CD4-positive, alpha-beta T cell (primary cell): ENCODE data around the gene SHISA7. TPM values are rescaled to one million over a fixed set of nuclear protein-coding genes. Genes with fewer than 3 reads are reported as not detected.

Experiments
- ATAC-seq: fragments of 200-7000 bp; cut with Tn5 transposase; one replicate; pipeline ENCODE4 v1.10.0; 2022; ENCODE audit warnings: mild to moderate bottlenecking; ENCODE audit not compliant: poor library complexity
- CTCF ChIA-PET: fragments of 350-600 bp; sonication (Branson Sonifier 250); formaldehyde crosslinking; loops from one replicate; lab custom pipeline; 2021; ENCODE audit warnings: antibody characterized with exemption, inconsistent platforms; lab: Charles Lee
- POLR2A ChIA-PET: fragments of 350-600 bp; sonication (Branson Sonifier 250); formaldehyde crosslinking; loops from one replicate; lab custom pipeline; 2021; ENCODE audit warnings: antibody characterized with exemption, inconsistent platforms; lab: Charles Lee
- DNase-seq, 14 experiments: peaks; one replicate each; pipeline ENCODE4 v3.0.0-alpha.2; 2013 to 2020; ENCODE audit warnings: mixed read lengths in 2 of 14
- H3K27ac ChIP-seq, 2 donors: one replicate each; pipeline versions ENCODE4 v1.5.1 to v1.7.0; 2013; ENCODE audit warnings: low read length in 2 of 2, low read depth in 1 of 2, mild to moderate bottlenecking in 1 of 2
- H3K27me3 ChIP-seq, 2 experiments: 1 replicate in 1 of 2; 2 replicates in 1 of 2; pipeline versions ENCODE4 v1.6.1 to v1.7.0; 2013; ENCODE audit warnings: low read length in 2 of 2, control low read depth in 1 of 2, mild to moderate bottlenecking in 1 of 2, moderate library complexity in 1 of 2; ENCODE audit not compliant: insufficient read depth in 2 of 2, control insufficient read depth in 1 of 2
- H3K36me3 ChIP-seq: one replicate; pipeline ENCODE4 v1.6.1; 2013; ENCODE audit warnings: low read length, control low read depth; ENCODE audit not compliant: insufficient read depth
- H3K4me1 ChIP-seq: one replicate; pipeline ENCODE4 v1.6.1; 2013; ENCODE audit warnings: low read length, control low read depth; ENCODE audit not compliant: insufficient read depth
- H3K4me3 ChIP-seq: one replicate; pipeline ENCODE4 v1.5.1; 2013; ENCODE audit warnings: mild to moderate bottlenecking, low read length, moderate library complexity
- H3K9me3 ChIP-seq, 2 experiments: 1 replicate in 1 of 2; 2 replicates in 1 of 2; pipeline versions ENCODE4 v1.6.1 to v1.7.0; 2013; ENCODE audit warnings: low read length in 2 of 2, mild to moderate bottlenecking in 2 of 2, control low read depth in 1 of 2, moderate library complexity in 1 of 2; ENCODE audit not compliant: control insufficient read depth in 1 of 2, insufficient read depth in 1 of 2
- H3K27ac Mint-ChIP-seq: one replicate; pipeline ENCODE4 v1.8.0; 2020; ENCODE audit warnings: mixed read lengths
- H3K27me3 Mint-ChIP-seq: one replicate; pipeline ENCODE4 v1.8.0; 2021; ENCODE audit warnings: mixed read lengths
- H3K36me3 Mint-ChIP-seq: one replicate; pipeline ENCODE4 v1.8.0; 2021; ENCODE audit warnings: low read depth, mixed read lengths
- H3K4me1 Mint-ChIP-seq: one replicate; pipeline ENCODE4 v1.8.0; 2021; ENCODE audit warnings: low read depth, mixed read lengths
- H3K4me3 Mint-ChIP-seq: one replicate; pipeline ENCODE4 v1.8.0; 2020; ENCODE audit warnings: mild to moderate bottlenecking, mixed read lengths
- H3K9me3 Mint-ChIP-seq: one replicate; pipeline ENCODE4 v1.8.0; 2020; ENCODE audit warnings: mixed read lengths
- CTCF ChIP-seq: fragments of 200-600 bp; IDR thresholded peaks from one replicate; pipeline ENCODE4 v1.8.0; 2022; ENCODE audit warnings: antibody characterized with exemption, mild to moderate bottlenecking
- intact Hi-C, 2 experiments: fragments of 100-400 bp; cut with DNase I in 1 of 2; cut with micrococcal nuclease in 1 of 2; formaldehyde crosslinking; loops; one replicate each; pipeline versions ENCODE4 v1.15.1 to v1.9.0; 2023 to 2025; cut with DNase I, micrococcal nuclease
- total RNA-seq, 174 experiments: library from RNA in 2 of 174; stranded (reverse) in 2 of 174; gene quantifications; one replicate each; pipeline ENCODE4 v1.2.3 and lab custom pipeline; 2021 to 2026

Gene SHISA7
- total RNA-seq, 2 experiments from 2014 or later, result not detected

DNA sequence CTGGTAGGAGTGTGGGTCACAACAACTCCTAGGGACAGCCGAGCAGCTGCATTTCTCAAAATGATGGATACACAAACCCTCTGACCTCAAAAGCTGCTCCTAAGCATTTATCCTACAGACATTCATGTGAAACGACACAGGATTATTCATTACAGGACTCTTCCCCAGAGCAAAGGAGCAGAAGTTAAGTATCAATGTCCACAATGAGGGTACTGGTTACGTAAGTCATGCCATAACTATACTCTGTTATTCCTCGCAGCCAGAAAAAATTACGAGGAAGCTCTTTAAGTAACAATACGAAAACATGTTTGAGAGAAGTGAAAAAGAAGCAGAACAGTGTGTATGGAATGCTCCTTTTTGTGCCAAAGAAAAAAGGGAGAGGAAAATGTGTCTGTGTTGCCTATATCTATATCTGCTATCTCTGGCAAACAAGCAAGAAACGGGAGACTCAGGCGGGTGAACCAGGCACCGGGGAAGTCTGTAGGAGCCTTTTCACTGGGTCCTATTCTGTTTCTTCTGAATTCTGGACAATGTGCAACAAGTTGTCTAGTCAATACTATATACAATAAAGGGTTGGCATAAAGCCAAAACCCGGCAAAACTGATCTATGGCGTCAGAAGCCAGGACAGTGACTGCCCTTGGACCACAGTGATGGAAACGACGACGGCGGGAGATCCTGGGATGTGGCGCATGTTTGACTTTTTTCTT is 17.0 kb upstream of the SHISA7 start:
- peak overlapping the region; percentile 55 for H3K27ac Mint-ChIP-seq
- no peaks in the 10 kb centered on the region for H3K27me3 Mint-ChIP-seq
- Histone ChIP-seq H3K4me1 (peaks cover 19% of the 10 kb centered on the region), H3K9me3 (no peaks in the 10 kb centered on the region), H3K4me3 (no peak overlapping the region), H3K27me3 (no peaks in the 10 kb centered on the region), H3K36me3 (no peaks in the 10 kb centered on the region), H3K27ac (no peak overlapping the region)
- CTCF ChIA-PET, result no interaction called here
- H3K36me3 Mint-ChIP-seq, result peaks cover 5% of the 10 kb centered on the region
- DNase-seq (no peak), ATAC-seq (no peak)
- intact Hi-C loops, result loop anchor here in 1 of 2 experiments (2.0 to 5.0 kb wide), 2 partner anchors 53 to 73 kb away; partner anchors contain the start of gene UBE2S
- peak overlapping the region; percentile 79 for H3K4me3 Mint-ChIP-seq
- no peaks in the 10 kb centered on the region for H3K9me3 Mint-ChIP-seq
- no peak for TF ChIP-seq CTCF
- peaks cover 17% of the 10 kb centered on the region for H3K4me1 Mint-ChIP-seq
- POLR2A ChIA-PET, result no interaction called here

GRCh38 chr19:55459551-55459949 is 16.4 kb upstream of the SHISA7 start:
- TF ChIP-seq CTCF, result no peak
- no peaks in the 10 kb centered on the region for H3K27me3 ChIP-seq
- no peak overlapping the region for H3K27ac Mint-ChIP-seq
- no peak for ATAC-seq
- peaks cover 17% of the 10 kb centered on the region for H3K4me1 Mint-ChIP-seq
- no peaks in the 10 kb centered on the region for H3K36me3 ChIP-seq
- no peak overlapping the region for H3K27ac ChIP-seq
- CTCF ChIA-PET, result interaction anchor here (1.6 kb wide), 1 partner anchor 45 kb away, joined by 4 read pairs; no protein-coding TSS in a partner anchor
- H3K9me3 ChIP-seq, result no peaks in the 10 kb centered on the region
- H3K4me1 ChIP-seq, result peaks cover 19% of the 10 kb centered on the region
- POLR2A ChIA-PET, result no interaction called here
- peaks cover 3% of the 10 kb centered on the region for H3K27me3 Mint-ChIP-seq
- H3K4me3 ChIP-seq, result no peak overlapping the region
- intact Hi-C loops, result no loop called here
- H3K9me3 Mint-ChIP-seq, result no peaks in the 10 kb centered on the region
- peak in 1 of 14 experiments; percentile 22 for DNase-seq
- H3K36me3 Mint-ChIP-seq, result peaks cover 5% of the 10 kb centered on the region
- no peak overlapping the region for H3K4me3 Mint-ChIP-seq

- ChIA-PET CTCF (interaction anchor here (1.6 kb wide), 1 partner anchor 46 kb away, joined by 4 read pairs; no protein-coding TSS in a partner anchor), POLR2A (no interaction called here)
- H3K4me3 Mint-ChIP-seq, result no peak overlapping the region
- DNase-seq (no peak), ATAC-seq (no peak)
- Histone ChIP-seq H3K4me3 (no peak overlapping the region), H3K36me3 (no peaks in the 10 kb centered on the region), H3K9me3 (peaks cover 0 to 2% of the 10 kb centered on the region in 2 experiments), H3K27ac (no peak overlapping the region), H3K27me3 (no peaks in the 10 kb centered on the region), H3K4me1 (peaks cover 22% of the 10 kb centered on the region)
- H3K27ac Mint-ChIP-seq, result no peak overlapping the region
- TF ChIP-seq CTCF, result no peak
- no peaks in the 10 kb centered on the region for H3K9me3 Mint-ChIP-seq
- H3K36me3 Mint-ChIP-seq, result peaks cover 5% of the 10 kb centered on the region
- intact Hi-C loops, result no loop called here
- peaks cover 18% of the 10 kb centered on the region for H3K27me3 Mint-ChIP-seq
- peaks cover 29% of the 10 kb centered on the region for H3K4me1 Mint-ChIP-seq
Observed at GRCh38 chr19:55457683-55458457, 14.8 kb upstream of the SHISA7 start.
